H1 (cell line): ENCODE data around the gene LHX2. TPM values are rescaled to one million over a fixed set of nuclear protein-coding genes. Genes with fewer than 3 reads are reported as not detected.

Experiments used
- CTCF ChIA-PET: fragments of 300-600 bp; sonication (Branson Sonifier 250); formaldehyde crosslinking; loops from one replicate; lab custom pipeline; 2021; ENCODE audit not compliant: partially characterized antibody; lab: Charles Lee
- POLR2A ChIA-PET: fragments of 300-600 bp; sonication (Branson Sonifier 250); formaldehyde crosslinking; loops from one replicate; lab custom pipeline; 2021; ENCODE audit warnings: inconsistent platforms; ENCODE audit not compliant: partially characterized antibody; lab: Charles Lee
- DNase-seq, 2 experiments: peaks; one replicate each; pipeline versions ENCODE4 v3.0.0 to v3.0.0-alpha.2; 2010 to 2022; ENCODE audit warnings: low spot score in 2 of 2, low read depth in 1 of 2, mixed read lengths in 1 of 2
- FAIRE-seq: peaks from 2 replicates; lab custom pipeline; 2011; peaks lifted over from hg19 to GRCh38; lab: Jason Lieb, UNC
- H2AFZ ChIP-seq: 2 replicates; pipeline ENCODE4 v1.8.1; 2012; ENCODE audit warnings: low read length, inconsistent platforms
- H2AK5ac ChIP-seq: 2 replicates; pipeline ENCODE4 v1.6.1; 2013; ENCODE audit warnings: low read depth, low read length
- H2BK120ac ChIP-seq: replicated peaks from 2 replicates; pipeline ENCODE3; 2013; ENCODE audit warnings: low read depth, low read length, inconsistent platforms
- H2BK12ac ChIP-seq: 2 replicates; pipeline ENCODE4 v1.6.1; 2013; ENCODE audit warnings: low read depth, low read length
- H2BK15ac ChIP-seq: 2 replicates; pipeline ENCODE4 v1.6.1; 2013; ENCODE audit warnings: low read length
- H2BK20ac ChIP-seq: 2 replicates; pipeline ENCODE4 v1.6.1; 2013; ENCODE audit warnings: low read length
- H2BK5ac ChIP-seq: 2 replicates; pipeline ENCODE4 v1.6.1; 2013; ENCODE audit warnings: low read depth, low read length
- H3K14ac ChIP-seq: 2 replicates; pipeline ENCODE4 v1.6.1; 2013; ENCODE audit warnings: inconsistent platforms; ENCODE audit not compliant: insufficient read length
- H3K18ac ChIP-seq: 2 replicates; pipeline ENCODE4 v1.6.1; 2013; ENCODE audit warnings: low read length; ENCODE audit errors: extremely low read depth
- H3K23ac ChIP-seq: 2 replicates; pipeline ENCODE4 v1.6.1; 2013; ENCODE audit warnings: inconsistent platforms; ENCODE audit not compliant: insufficient read length
- H3K23me2 ChIP-seq: 2 replicates; pipeline ENCODE4 v1.6.1; 2013; ENCODE audit warnings: low read depth, low read length
- H3K27ac ChIP-seq: 2 replicates; pipeline ENCODE4 v1.6.1; 2011; ENCODE audit warnings: low read depth, low read length, inconsistent platforms
- H3K27me3 ChIP-seq, 4 experiments: replicated peaks in 1 of 4; 1 replicate in 1 of 4; 2 replicates in 3 of 4; pipeline versions ENCODE4 v1.6.1 to v1.8.1; 2011 to 2013; ENCODE audit warnings: low read length in 3 of 4, mild to moderate bottlenecking in 3 of 4, inconsistent platforms in 2 of 4, mixed read lengths in 2 of 4, moderate library complexity in 1 of 4; ENCODE audit not compliant: control insufficient read depth in 3 of 4, insufficient read depth in 3 of 4; ENCODE audit errors: extremely low read depth in 1 of 4
- H3K36me3 ChIP-seq, 4 experiments: 2 replicates each; pipeline versions ENCODE4 v1.6.1 to v1.8.1; 2011 to 2013; ENCODE audit warnings: mild to moderate bottlenecking in 4 of 4, low read length in 3 of 4, moderate library complexity in 2 of 4, control low read depth in 1 of 4, inconsistent platforms in 1 of 4; ENCODE audit not compliant: insufficient read depth in 4 of 4, control insufficient read depth in 2 of 4
- H3K4ac ChIP-seq: replicated peaks from 2 replicates; pipeline ENCODE3; 2013; ENCODE audit warnings: low read length, low read depth, mixed read lengths, inconsistent platforms; ENCODE audit not compliant: insufficient read length
- H3K4me1 ChIP-seq, 4 experiments: replicated peaks in 1 of 4; 1 replicate in 1 of 4; 2 replicates in 3 of 4; pipeline versions ENCODE4 v1.6.1 to v1.8.1; 2011 to 2013; ENCODE audit warnings: low read length in 3 of 4, inconsistent platforms in 2 of 4, mixed read lengths in 1 of 4; ENCODE audit not compliant: insufficient read depth in 4 of 4, control insufficient read depth in 3 of 4
- H3K4me2 ChIP-seq, 2 experiments: 2 replicates each; pipeline versions ENCODE4 v1.6.1 to v1.8.1; 2011 to 2013; ENCODE audit warnings: low read depth in 2 of 2, low read length in 2 of 2, control low read depth in 1 of 2, inconsistent platforms in 1 of 2, mild to moderate bottlenecking in 1 of 2; ENCODE audit not compliant: insufficient read depth in 1 of 2
- H3K4me3 ChIP-seq, 4 experiments: fragments of 200-600, 300-600 bp in 1 of 4; sonication (generic), shearing (Covaris generic), sonication (Bioruptor Twin) in 1 of 4; 2 replicates each; pipeline versions ENCODE4 v1.5.1 to v1.8.1; 2011 to 2016; ENCODE audit warnings: low read length in 4 of 4, low read depth in 3 of 4, control low read depth in 2 of 4, inconsistent platforms in 2 of 4, mild to moderate bottlenecking in 2 of 4, mixed read lengths in 1 of 4, moderate library complexity in 1 of 4; ENCODE audit not compliant: insufficient read depth in 2 of 4; ENCODE audit errors: extremely low read depth in 1 of 4
- H3K56ac ChIP-seq: replicated peaks from 2 replicates; pipeline ENCODE3; 2013; ENCODE audit warnings: low read depth, mild to moderate bottlenecking, mixed read lengths, low read length, inconsistent platforms; ENCODE audit not compliant: insufficient read length
- H3K79me1 ChIP-seq: 2 replicates; pipeline ENCODE4 v1.6.1; 2013; ENCODE audit warnings: low read depth, low read length, control low read depth
- H3K79me2 ChIP-seq, 2 experiments: 2 replicates each; pipeline versions ENCODE4 v1.6.1 to v1.8.1; 2012 to 2013; ENCODE audit warnings: low read length in 2 of 2, mild to moderate bottlenecking in 2 of 2, inconsistent platforms in 1 of 2; ENCODE audit not compliant: insufficient read depth in 2 of 2, control insufficient read depth in 1 of 2
- H3K9ac ChIP-seq, 4 experiments: replicated peaks in 1 of 4; 1 replicate in 1 of 4; 2 replicates in 3 of 4; pipeline versions ENCODE4 v1.6.1 to v1.8.1; 2011 to 2013; ENCODE audit warnings: low read depth in 3 of 4, low read length in 3 of 4, control low read depth in 2 of 4, mild to moderate bottlenecking in 2 of 4, moderate library complexity in 2 of 4, inconsistent platforms in 1 of 4; ENCODE audit errors: extremely low read depth in 1 of 4
- H3K9me3 ChIP-seq, 2 experiments: 2 replicates each; pipeline versions ENCODE4 v1.6.1 to v1.8.1; 2012 to 2013; ENCODE audit warnings: mild to moderate bottlenecking in 2 of 2, moderate library complexity in 2 of 2, control low read depth in 1 of 2, inconsistent platforms in 1 of 2, low read depth in 1 of 2, low read length in 1 of 2, mixed read lengths in 1 of 2; ENCODE audit not compliant: insufficient read depth in 2 of 2
- H4K20me1 ChIP-seq, 2 experiments: replicated peaks in 1 of 2; 2 replicates each; pipeline versions ENCODE3 to v1.8.1; 2011 to 2013; ENCODE audit warnings: inconsistent platforms in 2 of 2, low read length in 2 of 2, mild to moderate bottlenecking in 1 of 2; ENCODE audit not compliant: insufficient read depth in 2 of 2, control insufficient read depth in 1 of 2
- H4K5ac ChIP-seq: 2 replicates; pipeline ENCODE4 v1.6.1; 2013; ENCODE audit warnings: low read length, low read depth, mixed read lengths, inconsistent platforms; ENCODE audit not compliant: insufficient read length
- H4K8ac ChIP-seq: 2 replicates; pipeline ENCODE4 v1.8.0; 2013; ENCODE audit warnings: mild to moderate bottlenecking, moderate library complexity, low read length, inconsistent platforms; ENCODE audit not compliant: insufficient read depth; ENCODE audit errors: extremely low read depth
- H4K91ac ChIP-seq: replicated peaks from 2 replicates; pipeline ENCODE3; 2013; ENCODE audit warnings: low read length, mixed read lengths, inconsistent platforms; ENCODE audit not compliant: insufficient read length
- CEBPB ChIP-seq: IDR thresholded peaks from 2 replicates; pipeline ENCODE4 v1.6.1; 2012; ENCODE audit warnings: low read depth, low read length
- CTBP2 ChIP-seq: IDR thresholded peaks from 2 replicates; pipeline ENCODE4 v1.7.0; 2011; ENCODE audit warnings: borderline replicate concordance, mild to moderate bottlenecking, moderate library complexity, mixed read lengths, low read length; ENCODE audit not compliant: insufficient read depth, insufficient read length
- KDM5A ChIP-seq: fragments of 200-600 bp; IDR thresholded peaks from 2 replicates; pipeline ENCODE4 v1.7.1; 2012; ENCODE audit warnings: mild to moderate bottlenecking, low read length, inconsistent platforms, mixed read lengths
- POLR2AphosphoS5 ChIP-seq: IDR thresholded peaks from 2 replicates; pipeline ENCODE4 v1.6.1; 2011; ENCODE audit warnings: low read depth, low read length
- POU5F1 ChIP-seq: IDR thresholded peaks from 2 replicates; pipeline ENCODE4 v1.6.1; 2011; ENCODE audit warnings: low read depth, mild to moderate bottlenecking, low read length, moderate library complexity
- RAD21 ChIP-seq, 2 experiments: IDR thresholded peaks in 1 of 2; conservative IDR thresholded peaks in 1 of 2; 2 replicates each; pipeline ENCODE4 v1.6.1; 2011; ENCODE audit warnings: low read depth in 2 of 2, low read length in 2 of 2, improper control_type of control experiment in 1 of 2, inconsistent platforms in 1 of 2, mild to moderate bottlenecking in 1 of 2, moderate library complexity in 1 of 2
- ZNF274 ChIP-seq: IDR thresholded peaks from 2 replicates; pipeline ENCODE4 v1.7.0; 2012; ENCODE audit warnings: low read length, borderline replicate concordance; ENCODE audit errors: extremely low read depth
- WGBS, 2 experiments: shearing (Covaris generic) in 1 of 2; methylation state at CpG; one replicate each; pipeline versions ENCODE4 v1.1.6 to v1.1.7; 2013 to 2015; ENCODE audit warnings: low lambda C conversion rate in 2 of 2, mixed read lengths in 2 of 2, inconsistent platforms in 1 of 2, low coverage in 1 of 2, missing lambda C conversion rate in 1 of 2; ENCODE audit not compliant: insufficient replicate concordance in 2 of 2, insufficient coverage in 1 of 2, insufficient read length in 1 of 2; ENCODE audit errors: extremely low coverage in 1 of 2, missing lambda C conversion rate in 1 of 2; 5-methylcytosine and 5-hydroxymethylcytosine counted together
- polyA plus RNA-seq, 7 experiments: library from polyadenylated mRNA; depleted of rRNA in 3 of 7; stranded (reverse) in 5 of 7; unstranded in 2 of 7; fragments of >200 nt in 5 of 7; fragments of 200-250 nt in 2 of 7; gene quantifications; 1 replicate in 5 of 7; 2 replicates in 1 of 7; 4 replicates in 1 of 7; pipeline versions ENCODE4 v1.2.1 to v1.2.3, GENCODE V29; 2011 to 2013; ENCODE audit warnings: missing spikeins in 2 of 7, mixed read lengths in 2 of 7
- total RNA-seq: library from RNA; stranded (reverse); fragmentation: NEBNext Ultra II Directional; extraction: Animal tissue kit (Norgen Biotek cat#: 25700); gene quantifications from 2 replicates; pipeline ENCODE4 v1.2.1, GENCODE V29; 2021

The LHX2 gene
- total and polyA plus RNA-seq, 2 of the 8 experiments (the other 6 are each of a cell fraction or from before 2014, with no cell fraction given) = 0.11 to 0.86 TPM

DNA sequence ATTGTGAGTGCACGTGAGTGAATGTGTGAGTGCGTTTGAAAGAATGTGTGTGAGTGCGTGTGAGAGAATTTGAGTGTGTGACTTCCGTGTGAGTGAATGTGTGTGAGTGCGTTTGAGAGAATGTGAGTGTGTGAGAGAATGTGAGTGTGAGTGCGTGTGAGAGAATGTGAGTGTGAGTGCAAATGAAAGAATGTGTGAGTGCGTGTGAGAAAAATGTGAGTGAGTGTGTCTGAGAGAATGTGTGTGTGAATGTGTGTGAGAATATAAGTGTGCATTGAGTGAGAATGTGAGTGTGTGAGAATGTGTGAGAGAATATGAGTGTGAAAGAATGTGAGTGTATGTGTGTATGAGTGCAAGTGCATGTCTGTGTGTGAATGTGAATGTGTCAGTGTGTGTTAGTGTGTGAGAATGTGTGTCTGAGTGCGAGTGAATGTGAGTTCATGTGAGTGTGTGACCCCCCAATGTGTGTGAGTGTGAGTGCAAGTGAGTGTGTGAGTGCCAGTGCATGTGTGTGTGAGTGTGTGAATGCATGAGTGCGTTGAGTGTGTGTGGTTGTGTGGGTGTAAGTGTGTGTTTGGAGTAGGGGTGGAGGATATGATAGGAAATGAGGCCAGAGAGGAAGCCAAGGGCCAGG is 37.9 kb upstream of the LHX2 start:
- H3K4me3 ChIP-seq = no peak overlapping the region
- no peak overlapping the region for H3K23ac ChIP-seq
- peaks cover 0 to 4% of the 10 kb centered on the region in 2 experiments; a peak in 2 of 4 replicates for H3K79me2 ChIP-seq
- no peaks in the 10 kb centered on the region for H3K4me1 ChIP-seq
- no peaks in the 10 kb centered on the region for H3K79me1 ChIP-seq
- POLR2A ChIA-PET = no interaction called here
- H3K36me3 ChIP-seq = no peaks in the 10 kb centered on the region; a peak in 2 of 8 replicates
- 85 to 99% methylated on average over 7 to 9 of the region's 9 CpGs for WGBS, 2 experiments
- no peak overlapping the region for H3K18ac ChIP-seq
- no peak overlapping the region for H4K5ac ChIP-seq
- H4K20me1 ChIP-seq = peaks cover 0 to 21% of the 10 kb centered on the region in 2 experiments
- peak overlapping the region; percentile 73 for H3K14ac ChIP-seq
- H2BK12ac ChIP-seq = peak overlapping the region; percentile 53
- H3K27me3 ChIP-seq = no peaks in the 10 kb centered on the region; a peak in 1 of 7 replicates
- H4K8ac ChIP-seq = no peak overlapping the region; the same call in 1 of the 2 replicates
- no peak overlapping the region for H3K9ac ChIP-seq
- no peak for DNase-seq
- no peak overlapping the region for H2BK5ac ChIP-seq
- H2AK5ac ChIP-seq = peak overlapping the region; percentile 96; the same call in 1 of the 2 replicates
- no peak for FAIRE-seq
- H2AFZ ChIP-seq = no peak overlapping the region
- peaks cover 3 to 22% of the 10 kb centered on the region in 2 experiments; a peak in 2 of 4 replicates for H3K9me3 ChIP-seq
- no peak overlapping the region for H3K4ac ChIP-seq
- no peak overlapping the region for H4K91ac ChIP-seq
- no peak overlapping the region for H2BK120ac ChIP-seq
- H2BK20ac ChIP-seq = peak overlapping the region; percentile 76; the same call in 1 of the 2 replicates
- TF ChIP-seq CEBPB = no peak
- TF ChIP-seq POU5F1 = no peak
- TF ChIP-seq POLR2AphosphoS5 = no peak
- no peak for TF ChIP-seq ZNF274
- TF ChIP-seq KDM5A = no peak
- TF ChIP-seq RAD21 (IDR thresholded peaks at IDR 0.05 in 1 of 2, conservative IDR thresholded peaks at IDR 0.05 in 1 of 2; ENCODE audit: low read depth in 2 of 2, low read length in 2 of 2) = no peak
- no peak for TF ChIP-seq CTBP2
- H3K23me2 ChIP-seq = peaks cover 24% of the 10 kb centered on the region
- CTCF ChIA-PET = interaction anchor here (0.8 to 1.4 kb wide), 2 partner anchors 13 to 431 kb away, joined by 3 to 4 read pairs; no protein-coding TSS in a partner anchor
- H3K56ac ChIP-seq = peak overlapping the region; percentile 92
- H3K4me2 ChIP-seq = no peak overlapping the region
- peak overlapping the region; percentile 83; the same call in 1 of the 2 replicates for H2BK15ac ChIP-seq
- no peak overlapping the region for H3K27ac ChIP-seq
